DND-41 (cell line): ENCODE results near the gene RAB9A.

Experiments used
- ATAC-seq: fragments of 200-7000 bp; cut with Tn5 transposase; 3 replicates; pipeline ENCODE4 v1.9.1; 2021; ENCODE audit warnings: low read depth; ENCODE audit not compliant: insufficient read depth
- DNase-seq: peaks from one replicate; pipeline ENCODE4 v3.0.0-alpha.2; 2020
- H2AFZ ChIP-seq: 2 replicates; pipeline ENCODE4 v1.6.0; 2012; ENCODE audit warnings: low read depth, low read length
- H3K27ac ChIP-seq: 2 replicates; pipeline ENCODE4 v1.5.1; 2012; ENCODE audit warnings: low read length, inconsistent platforms
- H3K27me3 ChIP-seq: fragments of 200-600 bp; sonication (generic); 2 replicates; pipeline ENCODE4 v1.6.0; 2012; ENCODE audit warnings: low read length, mild to moderate bottlenecking, inconsistent platforms; ENCODE audit not compliant: insufficient read depth, poor library complexity
- H3K36me3 ChIP-seq: 2 replicates; pipeline ENCODE4 v1.5.1; 2012; ENCODE audit warnings: low read length, inconsistent platforms; ENCODE audit not compliant: insufficient read depth
- H3K4me1 ChIP-seq: 2 replicates; pipeline ENCODE4 v1.5.1; 2012; ENCODE audit warnings: mild to moderate bottlenecking, low read length; ENCODE audit not compliant: insufficient read depth
- H3K4me2 ChIP-seq: 2 replicates; pipeline ENCODE4 v1.6.0; 2012; ENCODE audit warnings: mild to moderate bottlenecking, moderate library complexity, low read length, inconsistent platforms; ENCODE audit not compliant: insufficient read depth
- H3K4me3 ChIP-seq, 2 experiments: fragments of 200-600 bp in 1 of 2; shearing (Covaris generic) in 1 of 2; 2 replicates each; pipeline ENCODE4 v1.5.1; 2012 to 2016; ENCODE audit warnings: inconsistent platforms in 2 of 2, low read length in 2 of 2, mild to moderate bottlenecking in 2 of 2, low read depth in 1 of 2, moderate library complexity in 1 of 2
- H3K79me2 ChIP-seq: 2 replicates; pipeline ENCODE4 v1.6.0; 2012; ENCODE audit warnings: low read length, inconsistent platforms; ENCODE audit not compliant: insufficient read depth
- H3K9ac ChIP-seq: 2 replicates; pipeline ENCODE4 v1.6.0; 2012; ENCODE audit warnings: low read depth, mild to moderate bottlenecking, inconsistent platforms, low read length, moderate library complexity
- H3K9me3 ChIP-seq: 2 replicates; pipeline ENCODE4 v1.5.1; 2012; ENCODE audit warnings: low read length, moderate library complexity, mild to moderate bottlenecking, inconsistent platforms; ENCODE audit not compliant: insufficient read depth, severe bottlenecking
- H4K20me1 ChIP-seq: 2 replicates; pipeline ENCODE4 v1.6.0; 2012; ENCODE audit warnings: low read length; ENCODE audit not compliant: insufficient read depth
- CTCF ChIP-seq: IDR thresholded peaks from 2 replicates; pipeline ENCODE4 v1.5.1; 2012; ENCODE audit warnings: borderline replicate concordance, low read length, moderate library complexity, mild to moderate bottlenecking; ENCODE audit not compliant: poor library complexity, severe bottlenecking; ENCODE audit errors: extremely low read depth
- EZH2 ChIP-seq: IDR thresholded peaks from 3 replicates; pipeline ENCODE4 v1.6.1; 2012; ENCODE audit warnings: borderline replicate concordance, low read depth, mild to moderate bottlenecking, moderate library complexity, low read length, inconsistent platforms; ENCODE audit not compliant: severe bottlenecking

The RAB9A gene

DNA sequence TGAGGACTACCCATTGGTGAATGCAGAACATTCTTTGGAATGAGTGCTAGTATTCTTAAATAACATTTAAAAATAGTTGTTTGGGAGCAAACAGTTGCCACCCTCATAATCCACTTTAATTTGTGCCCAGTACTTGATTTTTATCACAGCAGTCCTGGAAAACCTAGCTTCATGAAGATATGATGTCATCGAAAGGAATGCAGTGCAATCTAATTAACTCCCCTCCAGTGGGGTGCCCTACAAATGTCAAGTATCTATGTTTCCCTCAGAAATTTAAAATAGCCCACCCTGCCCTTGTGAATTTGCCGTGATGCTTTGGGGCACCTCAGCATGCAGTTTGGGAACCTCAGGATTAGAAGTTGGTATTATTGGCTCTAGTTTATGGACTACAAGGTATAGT lies 5.4 kb downstream of the RAB9A start:
- peaks cover 13% of the 10 kb centered on the region; the same call in 1 of the 2 replicates for H4K20me1 ChIP-seq
- H3K27ac ChIP-seq, result no peak overlapping the region
- no peaks in the 10 kb centered on the region for H3K27me3 ChIP-seq

GRCh38 chrX:13694983-13695382 lies 6.1 kb downstream of the RAB9A start:
- no peaks in the 10 kb centered on the region; the same call in 1 of the 2 replicates for H3K36me3 ChIP-seq
- peaks cover 86% of the 10 kb centered on the region for H3K79me2 ChIP-seq
- no peak for TF ChIP-seq CTCF
- TF ChIP-seq EZH2, result no peak
- no peak overlapping the region for H3K4me3 ChIP-seq
- peaks cover 13% of the 10 kb centered on the region; the same call in 1 of the 2 replicates for H4K20me1 ChIP-seq
- H2AFZ ChIP-seq, result no peak overlapping the region
- no peaks in the 10 kb centered on the region for H3K9me3 ChIP-seq
- H3K27me3 ChIP-seq, result no peaks in the 10 kb centered on the region
- H3K4me1 ChIP-seq, result peaks cover 20% of the 10 kb centered on the region
- DNase-seq (no peak), ATAC-seq (no peak)
- H3K27ac ChIP-seq, result no peak overlapping the region
- no peak overlapping the region for H3K9ac ChIP-seq
- no peak overlapping the region for H3K4me2 ChIP-seq

More for the DNA sequence above, 5.4 kb downstream of the RAB9A start:
- Histone ChIP-seq H3K4me1 (peaks cover 20% of the 10 kb centered on the region), H3K79me2 (peaks cover 88% of the 10 kb centered on the region), H3K36me3 (no peaks in the 10 kb centered on the region; the same call in 1 of the 2 replicates), H3K4me2 (no peak overlapping the region), H3K9ac (no peak overlapping the region), H2AFZ (no peak overlapping the region), H3K9me3 (no peaks in the 10 kb centered on the region), H3K4me3 (no peak overlapping the region)
- no peak for TF ChIP-seq EZH2
- no peak for DNase-seq
- no peak for ATAC-seq

DNA sequence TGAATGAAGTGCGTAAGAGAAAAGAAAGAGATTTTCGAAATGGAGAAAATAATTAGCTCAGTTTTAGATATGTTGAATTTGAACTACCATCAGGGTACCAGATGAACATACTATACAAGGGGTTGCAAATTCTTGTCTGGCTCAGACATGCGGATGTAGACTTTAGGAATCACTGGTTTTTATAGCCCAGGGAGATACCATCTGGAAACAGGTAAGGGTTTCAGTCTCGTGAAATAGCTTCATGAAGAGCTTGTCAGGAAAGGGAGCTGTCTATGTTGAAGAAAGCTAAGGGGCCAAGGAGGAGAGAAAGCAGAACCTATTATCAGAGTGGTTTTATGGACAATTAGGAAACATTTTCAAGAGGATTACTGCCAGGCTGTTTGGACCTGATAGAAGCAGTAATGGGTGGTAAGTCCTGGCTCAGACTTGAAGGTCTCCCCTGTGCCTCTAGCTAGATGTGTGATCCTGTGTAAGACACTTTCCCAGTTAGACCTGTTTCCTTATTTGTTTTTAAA lies 6.7 kb downstream of the RAB9A start:
- ATAC-seq, result no peak
- peaks cover 13% of the 10 kb centered on the region for H3K4me1 ChIP-seq

More for the DNA sequence above, 6.7 kb downstream of the RAB9A start:
- Histone ChIP-seq H2AFZ (no peak overlapping the region), H3K27ac (no peak overlapping the region), H3K36me3 (no peaks in the 10 kb centered on the region; the same call in 1 of the 2 replicates), H3K9ac (no peak overlapping the region), H3K27me3 (no peaks in the 10 kb centered on the region), H3K79me2 (peaks cover 85% of the 10 kb centered on the region), H4K20me1 (peaks cover 13% of the 10 kb centered on the region; the same call in 1 of the 2 replicates), H3K9me3 (no peaks in the 10 kb centered on the region), H3K4me3 (no peak overlapping the region), H3K4me2 (no peak overlapping the region)
- TF ChIP-seq EZH2 (no peak), CTCF (no peak)
- DNase-seq, result no peak
